Left ventricle myocardium inferior (tissue), 1 donor: ENCODE results near the gene OR14A16. TPM values are rescaled to one million over a fixed set of nuclear protein-coding genes. Genes with fewer than 3 reads are reported as not detected.

ENCODE experiments used
- DNase-seq: peaks from one replicate; pipeline ENCODE4 v3.0.0-alpha.2; 2020
- H3K27ac ChIP-seq: fragments of 200-600 bp; replicated peaks from 2 replicates; pipeline ENCODE4 v1.8.0; 2021
- H3K27me3 ChIP-seq: fragments of 200-600 bp; 2 replicates; pipeline ENCODE4 v1.8.0; 2021; ENCODE audit warnings: low read depth
- H3K36me3 ChIP-seq: fragments of 200-600 bp; 2 replicates; pipeline ENCODE4 v1.8.0; 2021
- H3K4me1 ChIP-seq: fragments of 200-600 bp; 2 replicates; pipeline ENCODE4 v1.8.0; 2021
- H3K4me3 ChIP-seq: fragments of 200-600 bp; 2 replicates; pipeline ENCODE4 v1.8.0; 2021; ENCODE audit warnings: mild to moderate bottlenecking, moderate library complexity
- H3K9me3 ChIP-seq: fragments of 200-600 bp; replicated peaks from 2 replicates; pipeline ENCODE4 v1.8.0; 2021
- intact Hi-C: fragments of 100-400 bp; cut with micrococcal nuclease; formaldehyde crosslinking; loops from one replicate; pipeline ENCODE4 v1.11.0; 2022
- total RNA-seq: library from RNA; stranded (reverse); fragmentation: NEBNext Ultra II Directional; extraction: Animal tissue kit (Norgen Biotek cat#: 25700); gene quantifications from one replicate; pipeline ENCODE4 v1.2.1, GENCODE V29; 2021
- TF ChIP-seq, protein P1 (sequence below): fragments of 200-600 bp; IDR thresholded peaks from 2 replicates; pipeline ENCODE4 v1.8.0; 2021; ENCODE audit warnings: antibody characterized with exemption, mild to moderate bottlenecking, borderline replicate concordance
- donor health status: DM: no; HTN: yes; CAD: no; lungs with severe emphysema.

OR14A16 gene
- total RNA-seq, 1 donor from 2014 or later, result not detected

DNA sequence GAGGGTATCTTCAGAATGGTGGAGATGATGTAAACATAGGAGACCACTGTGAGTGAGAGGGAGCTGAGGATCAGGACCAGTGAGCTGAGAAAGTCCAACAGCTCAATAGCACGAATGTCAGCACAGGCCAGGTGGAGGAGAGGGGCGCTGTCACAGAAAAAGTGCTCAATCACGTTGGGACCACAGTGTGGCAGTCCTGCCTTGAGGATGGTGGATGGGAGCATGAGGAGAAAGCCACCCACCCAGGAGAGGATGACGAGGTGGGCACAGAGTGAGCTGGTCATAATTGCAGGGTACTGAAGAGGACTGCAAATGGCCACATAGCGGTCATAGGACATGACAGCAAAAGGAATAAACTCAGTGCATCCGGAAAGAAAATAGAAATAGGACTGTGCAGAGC is 9.7 kb upstream of the OR14A16 start:
- Histone ChIP-seq H3K27me3 (no peaks in the 10 kb centered on the region), H3K9me3 (no peaks in the 10 kb centered on the region), H3K27ac (no peak overlapping the region), H3K36me3 (no peaks in the 10 kb centered on the region), H3K4me3 (no peak overlapping the region), H3K4me1 (no peaks in the 10 kb centered on the region)
- DNase-seq, result no peak
- intact Hi-C loops, result no loop called here
- TF ChIP-seq, protein P1, sequence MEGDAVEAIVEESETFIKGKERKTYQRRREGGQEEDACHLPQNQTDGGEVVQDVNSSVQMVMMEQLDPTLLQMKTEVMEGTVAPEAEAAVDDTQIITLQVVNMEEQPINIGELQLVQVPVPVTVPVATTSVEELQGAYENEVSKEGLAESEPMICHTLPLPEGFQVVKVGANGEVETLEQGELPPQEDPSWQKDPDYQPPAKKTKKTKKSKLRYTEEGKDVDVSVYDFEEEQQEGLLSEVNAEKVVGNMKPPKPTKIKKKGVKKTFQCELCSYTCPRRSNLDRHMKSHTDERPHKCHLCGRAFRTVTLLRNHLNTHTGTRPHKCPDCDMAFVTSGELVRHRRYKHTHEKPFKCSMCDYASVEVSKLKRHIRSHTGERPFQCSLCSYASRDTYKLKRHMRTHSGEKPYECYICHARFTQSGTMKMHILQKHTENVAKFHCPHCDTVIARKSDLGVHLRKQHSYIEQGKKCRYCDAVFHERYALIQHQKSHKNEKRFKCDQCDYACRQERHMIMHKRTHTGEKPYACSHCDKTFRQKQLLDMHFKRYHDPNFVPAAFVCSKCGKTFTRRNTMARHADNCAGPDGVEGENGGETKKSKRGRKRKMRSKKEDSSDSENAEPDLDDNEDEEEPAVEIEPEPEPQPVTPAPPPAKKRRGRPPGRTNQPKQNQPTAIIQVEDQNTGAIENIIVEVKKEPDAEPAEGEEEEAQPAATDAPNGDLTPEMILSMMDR, result no peak

DNA sequence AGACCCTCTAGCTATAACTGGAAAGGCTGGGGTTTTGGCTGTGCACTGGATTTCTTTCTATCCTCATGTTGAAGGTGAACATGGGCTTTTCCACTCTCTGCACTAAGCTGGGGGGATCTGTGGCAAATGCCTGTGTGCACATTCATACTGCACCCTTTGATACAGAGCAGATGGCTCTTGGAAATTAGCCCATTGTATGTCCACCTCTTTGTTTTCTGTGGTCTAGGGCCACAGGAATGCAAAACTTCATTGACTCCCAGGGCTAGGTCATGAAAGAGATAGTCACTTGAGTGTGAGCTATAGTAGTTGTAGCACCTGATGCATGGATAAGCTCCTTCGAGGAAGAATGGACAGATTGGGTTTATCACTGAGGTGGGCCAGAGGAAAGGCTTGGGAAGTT is 5.7 kb upstream of the OR14A16 start:
- TF ChIP-seq, protein P1, result no peak
- Histone ChIP-seq H3K4me3 (no peak overlapping the region), H3K4me1 (no peaks in the 10 kb centered on the region), H3K9me3 (no peaks in the 10 kb centered on the region), H3K36me3 (no peaks in the 10 kb centered on the region), H3K27ac (no peak overlapping the region), H3K27me3 (no peaks in the 10 kb centered on the region)
- intact Hi-C loops, result no loop called here
- DNase-seq, result no peak

DNA sequence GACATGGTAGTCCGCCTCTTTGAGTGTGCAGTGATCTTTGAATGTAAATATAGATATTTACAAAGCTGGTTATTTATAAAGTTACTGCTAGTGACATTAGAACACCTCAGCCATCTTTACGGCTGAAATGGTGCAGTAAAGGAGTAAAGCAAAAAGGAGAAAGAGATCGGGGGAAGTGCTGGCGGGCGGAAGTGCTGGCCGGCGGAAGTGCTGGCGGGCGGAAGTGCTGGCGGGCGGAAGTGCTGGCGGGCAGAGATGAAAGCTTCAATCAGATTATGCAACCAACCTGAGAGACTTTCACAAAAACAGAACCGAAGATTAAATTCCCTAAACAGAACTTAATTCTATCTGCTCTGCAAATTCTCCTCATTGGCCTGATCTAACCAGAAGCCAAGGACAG is 1.4 kb upstream of the OR14A16 start:
- no peak for DNase-seq
- intact Hi-C loops, result no loop called here
- Histone ChIP-seq H3K9me3 (no peaks in the 10 kb centered on the region), H3K27ac (no peak overlapping the region), H3K27me3 (no peaks in the 10 kb centered on the region), H3K4me1 (no peaks in the 10 kb centered on the region), H3K4me3 (no peak overlapping the region), H3K36me3 (no peaks in the 10 kb centered on the region)
- TF ChIP-seq, protein P1, result no peak

DNA sequence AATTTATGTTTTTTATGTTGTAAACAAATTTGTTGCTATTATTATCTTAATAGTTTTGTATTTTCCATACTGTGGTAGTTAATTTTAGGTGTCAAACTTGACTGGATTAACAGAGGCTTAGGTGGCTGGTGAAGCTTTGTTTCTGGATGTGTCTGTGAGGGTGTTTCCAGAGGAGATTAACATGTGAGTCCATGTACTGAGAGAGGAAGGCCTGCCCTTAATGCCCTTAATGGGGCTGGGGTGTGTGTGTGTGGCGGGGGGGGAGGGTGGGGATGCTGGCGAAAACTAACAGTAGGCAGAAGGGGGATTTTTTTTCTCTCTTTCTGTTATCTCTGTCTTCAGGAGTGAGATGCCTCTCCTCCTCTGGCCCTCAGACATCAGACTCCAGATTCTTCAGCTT is 1.9 kb downstream of the OR14A16 start:
- Histone ChIP-seq H3K4me3 (no peak overlapping the region), H3K4me1 (no peaks in the 10 kb centered on the region), H3K27me3 (no peaks in the 10 kb centered on the region), H3K9me3 (no peaks in the 10 kb centered on the region), H3K36me3 (no peaks in the 10 kb centered on the region), H3K27ac (no peak overlapping the region)
- TF ChIP-seq, protein P1, result no peak
- intact Hi-C loops, result no loop called here
- no peak for DNase-seq

DNA sequence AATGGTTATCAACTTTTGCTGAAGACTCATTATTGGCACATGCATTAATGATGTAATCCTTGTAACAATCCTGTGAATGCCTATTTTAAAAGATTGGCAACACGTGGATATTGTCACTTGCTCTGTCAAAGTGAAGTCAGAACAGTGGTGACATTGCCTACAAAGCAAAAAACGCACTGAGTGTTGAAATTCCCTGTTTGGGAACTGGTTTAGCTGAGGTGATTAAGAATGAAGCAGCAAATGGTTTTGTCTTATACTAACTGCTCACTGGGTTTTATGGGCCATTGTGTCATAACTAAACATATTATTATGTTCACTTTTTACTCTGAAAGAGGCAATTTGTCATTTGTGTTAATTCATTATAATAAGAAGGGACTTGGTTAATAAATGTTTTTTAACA is 11.3 kb downstream of the OR14A16 start:
- Histone ChIP-seq H3K4me1 (no peaks in the 10 kb centered on the region), H3K36me3 (no peaks in the 10 kb centered on the region), H3K9me3 (peaks cover 13% of the 10 kb centered on the region), H3K27ac (no peak overlapping the region), H3K4me3 (no peak overlapping the region), H3K27me3 (no peaks in the 10 kb centered on the region)
- intact Hi-C loops, result no loop called here
- TF ChIP-seq, protein P1, result no peak
- no peak for DNase-seq

DNA sequence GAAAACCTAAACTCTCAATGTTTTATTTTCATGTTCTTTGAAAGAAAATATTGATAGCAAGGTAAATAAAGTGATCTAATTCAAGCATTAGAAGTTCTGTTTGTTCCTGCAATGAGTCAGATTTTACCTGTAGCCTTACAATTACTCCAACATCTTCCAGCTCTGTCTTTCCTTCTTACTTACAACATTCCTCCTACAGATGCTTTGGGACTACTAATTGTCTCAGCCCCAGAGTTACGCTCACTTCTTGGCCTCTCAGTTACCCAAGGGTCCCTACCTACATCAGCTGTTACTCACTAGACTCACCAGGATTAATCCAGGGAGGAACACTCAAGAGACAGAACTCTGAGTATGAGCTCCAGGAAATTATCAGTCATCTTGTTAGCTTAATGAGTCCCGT is 26.4 kb downstream of the OR14A16 start:
- H3K27me3 ChIP-seq, result no peaks in the 10 kb centered on the region
- no peaks in the 10 kb centered on the region for H3K36me3 ChIP-seq
- no peaks in the 10 kb centered on the region for H3K4me1 ChIP-seq
- no peak overlapping the region for H3K4me3 ChIP-seq
- H3K9me3 ChIP-seq, result peaks cover 9% of the 10 kb centered on the region
- H3K27ac ChIP-seq, result no peak overlapping the region
- TF ChIP-seq, protein P1, result no peak
- DNase-seq, result no peak
- intact Hi-C loops, result no loop called here
